ENCODE results near the gene SMIM29.

The SMIM29 gene

GRCh38 chr6:34223956-34224940 is 24.6 kb downstream of the SMIM29 start:
- DNase-seq: peak; percentile 91

- DNase-seq: no peak
These were observed 25.3 kb downstream of the SMIM29 start for GRCh38 chr6:34223381-34223955.

- DNase-seq: no peak
These were observed 30.1 kb downstream of the SMIM29 start for GRCh38 chr6:34218691-34219090.

- no peak for DNase-seq
These were observed 35.0 kb downstream of the SMIM29 start for GRCh38 chr6:34213772-34214171.

- no peak for DNase-seq
These were observed 40.9 kb downstream of the SMIM29 start for GRCh38 chr6:34207695-34208443.

- DNase-seq: no peak
These were observed 42.1 kb downstream of the SMIM29 start for GRCh38 chr6:34206726-34207125.

- no peak for DNase-seq
These were observed 42.9 kb downstream of the SMIM29 start for GRCh38 chr6:34205916-34206315.

- no peak for DNase-seq
These were observed 43.3 kb downstream of the SMIM29 start for GRCh38 chr6:34205466-34205865.

- no peak for DNase-seq
These were observed 44.1 kb downstream of the SMIM29 start for GRCh38 chr6:34204693-34205092.

- no peak for DNase-seq
These were observed 46.2 kb downstream of the SMIM29 start for GRCh38 chr6:34202329-34203201.

GRCh38 chr6:34201455-34202107 is 47.2 kb downstream of the SMIM29 start:
- DNase-seq: no peak

- DNase-seq: no peak
These were observed 48.4 kb downstream of the SMIM29 start for GRCh38 chr6:34200340-34200971.

GRCh38 chr6:34196833-34197195 is 52.0 kb downstream of the SMIM29 start:
- no peak for DNase-seq
